ENCODE measurements around the gene MYH11. TPM values are rescaled to one million over a fixed set of nuclear protein-coding genes. Genes with fewer than 3 reads are reported as not detected.

The MYH11 gene
- total RNA-seq, 1 donor from 2014 or later: 0.10 TPM

DNA sequence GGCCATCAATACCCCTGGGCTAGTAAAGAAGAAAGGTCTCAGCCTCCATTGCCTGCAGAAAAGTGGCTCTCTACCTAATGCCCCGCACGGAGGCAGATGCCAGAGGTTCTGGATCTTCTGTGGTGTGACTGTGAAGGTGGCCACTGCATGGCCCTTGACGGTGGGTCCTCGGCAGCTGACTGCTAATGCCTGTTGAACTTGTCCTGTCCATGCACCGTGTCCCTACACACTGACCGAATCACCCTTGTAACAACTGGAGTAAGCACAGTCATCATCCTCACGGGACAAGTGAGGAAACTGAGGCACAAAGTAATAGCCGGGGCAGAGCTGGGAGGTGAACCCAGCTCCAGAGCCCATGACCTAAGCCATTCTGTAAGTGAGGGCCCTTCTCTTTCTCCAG is 48.8 kb downstream of the MYH11 start:
- DNase-seq: no peak
- Mint-ChIP-seq H3K4me3 (ENCODE audit: unreplicated experiment) (no peak overlapping the region), H3K36me3 (ENCODE audit: unreplicated experiment) (no peaks in the 10 kb centered on the region), H3K9me3 (ENCODE audit: unreplicated experiment) (no peaks in the 10 kb centered on the region), H3K4me1 (ENCODE audit: low read depth, unreplicated experiment) (peaks cover 7% of the 10 kb centered on the region), H3K27ac (ENCODE audit: unreplicated experiment) (no peak overlapping the region), H3K27me3 (ENCODE audit: unreplicated experiment) (no peaks in the 10 kb centered on the region)
- no peak for TF ChIP-seq CTCF (IDR thresholded peaks at IDR 0.05; ENCODE audit: partially characterized antibody, unreplicated experiment)

- TF ChIP-seq CTCF (IDR thresholded peaks at IDR 0.05; ENCODE audit: partially characterized antibody, unreplicated experiment): no peak
- no peak overlapping the region for H3K4me3 Mint-ChIP-seq (ENCODE audit: unreplicated experiment)
- no peak for DNase-seq
- H3K9me3 Mint-ChIP-seq (ENCODE audit: unreplicated experiment): no peaks in the 10 kb centered on the region
- no peak overlapping the region for H3K27ac Mint-ChIP-seq (ENCODE audit: unreplicated experiment)
- no peaks in the 10 kb centered on the region for H3K27me3 Mint-ChIP-seq (ENCODE audit: unreplicated experiment)
- peaks cover 7% of the 10 kb centered on the region for H3K4me1 Mint-ChIP-seq (ENCODE audit: low read depth, unreplicated experiment)
- H3K36me3 Mint-ChIP-seq (ENCODE audit: unreplicated experiment): no peaks in the 10 kb centered on the region
These were observed 49.2 kb downstream of the MYH11 start for GRCh38 chr16:15807603-15808009.

GRCh38 chr16:15803618-15804017 is 53.2 kb downstream of the MYH11 start:
- Mint-ChIP-seq H3K4me3 (ENCODE audit: unreplicated experiment) (no peak overlapping the region), H3K9me3 (ENCODE audit: unreplicated experiment) (peaks cover 4% of the 10 kb centered on the region), H3K36me3 (ENCODE audit: unreplicated experiment) (no peaks in the 10 kb centered on the region), H3K27ac (ENCODE audit: unreplicated experiment) (no peak overlapping the region), H3K27me3 (ENCODE audit: unreplicated experiment) (no peaks in the 10 kb centered on the region), H3K4me1 (ENCODE audit: low read depth, unreplicated experiment) (no peaks in the 10 kb centered on the region)
- DNase-seq: no peak
- no peak for TF ChIP-seq CTCF (IDR thresholded peaks at IDR 0.05; ENCODE audit: partially characterized antibody, unreplicated experiment)

GRCh38 chr16:15799851-15800495 is 56.9 kb downstream of the MYH11 start:
- Mint-ChIP-seq H3K27me3 (ENCODE audit: unreplicated experiment) (no peaks in the 10 kb centered on the region), H3K27ac (ENCODE audit: unreplicated experiment) (no peak overlapping the region), H3K36me3 (ENCODE audit: unreplicated experiment) (no peaks in the 10 kb centered on the region), H3K4me3 (ENCODE audit: unreplicated experiment) (no peak overlapping the region), H3K4me1 (ENCODE audit: low read depth, unreplicated experiment) (no peaks in the 10 kb centered on the region), H3K9me3 (ENCODE audit: unreplicated experiment) (peaks cover 4% of the 10 kb centered on the region)
- TF ChIP-seq CTCF (IDR thresholded peaks at IDR 0.05; ENCODE audit: partially characterized antibody, unreplicated experiment): no peak
- DNase-seq: no peak

DNA sequence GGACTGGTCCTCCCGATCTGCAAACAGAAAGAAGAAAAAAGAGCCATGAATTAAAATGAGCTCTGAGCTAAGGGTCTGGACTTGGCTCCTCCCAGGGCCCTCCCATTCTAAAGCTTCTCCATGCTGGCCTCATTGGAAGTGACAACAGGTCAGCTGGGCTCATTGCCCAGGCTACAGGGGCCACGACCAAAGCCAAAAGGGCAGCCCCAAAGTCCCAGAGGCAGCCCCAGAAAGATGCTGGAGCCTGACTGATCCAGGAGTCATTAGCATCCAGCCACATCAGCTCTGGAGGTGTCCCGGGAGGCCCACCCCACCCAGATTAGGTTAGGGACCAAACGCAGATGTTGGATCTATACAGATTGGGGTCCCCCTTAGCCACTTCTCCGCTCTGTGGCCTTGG is 58.2 kb downstream of the MYH11 start:
- peaks cover 2% of the 10 kb centered on the region for H3K27me3 Mint-ChIP-seq (ENCODE audit: unreplicated experiment)
- TF ChIP-seq CTCF (IDR thresholded peaks at IDR 0.05; ENCODE audit: partially characterized antibody, unreplicated experiment): no peak
- DNase-seq: no peak

More for the DNA sequence above, 58.2 kb downstream of the MYH11 start:
- no peak overlapping the region for H3K4me3 Mint-ChIP-seq (ENCODE audit: unreplicated experiment)
- no peaks in the 10 kb centered on the region for H3K4me1 Mint-ChIP-seq (ENCODE audit: low read depth, unreplicated experiment)
- H3K27ac Mint-ChIP-seq (ENCODE audit: unreplicated experiment): no peak overlapping the region
- no peaks in the 10 kb centered on the region for H3K36me3 Mint-ChIP-seq (ENCODE audit: unreplicated experiment)
- H3K9me3 Mint-ChIP-seq (ENCODE audit: unreplicated experiment): peaks cover 4% of the 10 kb centered on the region
